Body of pancreas (tissue), 4 donors: Measurements from ENCODE around the gene CREBRF.

ENCODE experiments used
- POLR2A ChIP-seq, 3 donors: fragments of 450-650 bp; IDR thresholded peaks; one replicate each; pipeline ENCODE4 v1.6.1; 2016; ENCODE audit warnings: antibody characterized with exemption in 3 of 3, mild to moderate bottlenecking in 2 of 3
- TF ChIP-seq, protein P1 (sequence below), 7 experiments: fragments of 450-650 bp in 4 of 7; fragments of 200-600 bp in 3 of 7; sonication (generic) in 3 of 7; IDR thresholded peaks; one replicate each; pipeline ENCODE4 v1.5.1; 2016 to 2019; ENCODE audit warnings: antibody characterized with exemption in 7 of 7

DNA sequence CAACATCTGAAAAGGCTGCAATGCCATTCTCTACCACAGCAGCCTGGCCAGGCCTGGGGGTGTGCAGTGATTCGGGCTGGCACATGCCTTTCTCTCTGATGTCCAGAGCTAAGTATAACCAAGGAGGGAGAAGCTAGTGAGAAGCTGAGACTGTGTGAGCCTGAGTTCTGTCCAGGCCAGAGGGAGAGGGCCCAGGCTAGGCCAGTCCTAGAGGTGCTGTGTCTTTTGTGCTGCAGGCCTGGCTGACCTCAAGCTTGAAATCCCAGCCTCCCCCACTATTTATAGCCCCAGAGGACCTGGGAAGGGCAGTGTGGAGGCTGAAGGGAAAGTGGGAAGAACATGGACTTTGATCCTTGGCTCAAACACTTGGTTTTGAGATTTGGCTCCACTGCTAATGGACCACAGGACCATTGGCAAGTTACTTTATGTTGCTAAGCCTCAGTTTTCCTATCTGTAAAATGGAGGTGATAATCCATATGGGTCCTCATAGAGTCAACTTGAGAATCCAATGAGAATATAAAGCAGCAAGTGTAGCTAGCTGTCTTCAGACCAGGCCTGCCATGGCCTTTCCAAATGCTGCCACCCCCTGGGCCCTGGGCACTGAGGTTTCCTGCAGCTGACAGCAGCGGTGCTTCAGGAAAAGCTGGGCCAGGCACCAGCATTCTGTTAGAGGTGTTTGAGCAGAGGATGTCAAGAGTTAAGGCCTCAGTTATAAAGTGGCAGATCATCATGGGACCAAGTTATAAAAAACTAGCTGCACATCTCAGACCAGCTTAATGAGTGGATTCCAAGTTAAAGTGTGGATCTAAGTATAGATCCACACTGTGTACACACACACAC is 109.2 kb downstream of the CREBRF start:
- no peak for TF ChIP-seq POLR2A (IDR thresholded peaks at IDR 0.05)
- TF ChIP-seq, protein P1, sequence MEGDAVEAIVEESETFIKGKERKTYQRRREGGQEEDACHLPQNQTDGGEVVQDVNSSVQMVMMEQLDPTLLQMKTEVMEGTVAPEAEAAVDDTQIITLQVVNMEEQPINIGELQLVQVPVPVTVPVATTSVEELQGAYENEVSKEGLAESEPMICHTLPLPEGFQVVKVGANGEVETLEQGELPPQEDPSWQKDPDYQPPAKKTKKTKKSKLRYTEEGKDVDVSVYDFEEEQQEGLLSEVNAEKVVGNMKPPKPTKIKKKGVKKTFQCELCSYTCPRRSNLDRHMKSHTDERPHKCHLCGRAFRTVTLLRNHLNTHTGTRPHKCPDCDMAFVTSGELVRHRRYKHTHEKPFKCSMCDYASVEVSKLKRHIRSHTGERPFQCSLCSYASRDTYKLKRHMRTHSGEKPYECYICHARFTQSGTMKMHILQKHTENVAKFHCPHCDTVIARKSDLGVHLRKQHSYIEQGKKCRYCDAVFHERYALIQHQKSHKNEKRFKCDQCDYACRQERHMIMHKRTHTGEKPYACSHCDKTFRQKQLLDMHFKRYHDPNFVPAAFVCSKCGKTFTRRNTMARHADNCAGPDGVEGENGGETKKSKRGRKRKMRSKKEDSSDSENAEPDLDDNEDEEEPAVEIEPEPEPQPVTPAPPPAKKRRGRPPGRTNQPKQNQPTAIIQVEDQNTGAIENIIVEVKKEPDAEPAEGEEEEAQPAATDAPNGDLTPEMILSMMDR (IDR thresholded peaks at IDR 0.05), result no peak
